ENCODE results near the gene MRPL2. TPM values are rescaled to one million over a fixed set of nuclear protein-coding genes. Genes with fewer than 3 reads are reported as not detected.

MRPL2 gene
- total RNA-seq, 4 donors from 2014 or later, result 19.0 to 37.9 (median 27.3) TPM

- intact Hi-C loops (cut with DNase I; ENCODE audit: low total_unique reads), result no loop called here
- WGBS, 2 donors, result 73 to 81% methylated on average over 6 of the region's 6 CpGs
- no peak for TF ChIP-seq CTCF (IDR thresholded peaks at IDR 0.05)
- TF ChIP-seq POLR2A (IDR thresholded peaks at IDR 0.05), result no peak
- no peak for DNase-seq (ENCODE audit: low spot score in 2 of 2)
- no peak overlapping the region for H3K4me3 ChIP-seq (ENCODE audit: low read depth, poor library complexity, severe bottlenecking)
Measured at GRCh38 chr6:43012364-43012763, 46.9 kb downstream of the MRPL2 start.

GRCh38 chr6:43011207-43011606 lies 48.0 kb downstream of the MRPL2 start:
- intact Hi-C loops (cut with DNase I; ENCODE audit: low total_unique reads), result no loop called here
- WGBS, 2 donors, result 76 to 83% methylated on average over 5 to 6 of the region's 6 CpGs
- TF ChIP-seq POLR2A (IDR thresholded peaks at IDR 0.05), result no peak
- TF ChIP-seq CTCF (IDR thresholded peaks at IDR 0.05), result no peak
- DNase-seq (ENCODE audit: low spot score in 2 of 2), result no peak
- H3K4me3 ChIP-seq (ENCODE audit: low read depth, poor library complexity, severe bottlenecking), result no peak overlapping the region

- no peak for TF ChIP-seq CTCF (IDR thresholded peaks at IDR 0.05)
- no peak for TF ChIP-seq POLR2A (IDR thresholded peaks at IDR 0.05)
- 67 to 70% methylated on average over 6 of the region's 6 CpGs for WGBS, 2 donors
- no peak overlapping the region for H3K4me3 ChIP-seq (ENCODE audit: low read depth, poor library complexity, severe bottlenecking)
- intact Hi-C loops (cut with DNase I; ENCODE audit: low total_unique reads), result no loop called here
- DNase-seq (ENCODE audit: low spot score in 2 of 2), result no peak
Measured at GRCh38 chr6:43009124-43009523, 50.1 kb downstream of the MRPL2 start.

- TF ChIP-seq POLR2A (IDR thresholded peaks at IDR 0.05), result no peak
- no peak for TF ChIP-seq CTCF (IDR thresholded peaks at IDR 0.05)
- WGBS, 2 donors, result 93 to 94% methylated on average over 9 of the region's 9 CpGs
- DNase-seq (ENCODE audit: low spot score in 2 of 2), result no peak
Measured at GRCh38 chr6:43007126-43007525, 52.1 kb downstream of the MRPL2 start.

GRCh38 chr6:43006251-43006650 lies 53.0 kb downstream of the MRPL2 start:
- H3K4me3 ChIP-seq (ENCODE audit: low read depth, poor library complexity, severe bottlenecking), result no peak overlapping the region
- DNase-seq (ENCODE audit: low spot score in 2 of 2), result no peak
- TF ChIP-seq CTCF (IDR thresholded peaks at IDR 0.05) (no peak), POLR2A (IDR thresholded peaks at IDR 0.05) (no peak)
- WGBS, 2 donors, result 94 to 96% methylated on average over 11 of the region's 11 CpGs
- intact Hi-C loops (cut with DNase I; ENCODE audit: low total_unique reads), result no loop called here

More at GRCh38 chr6:43007126-43007525, 52.1 kb downstream of the MRPL2 start:
- no peak overlapping the region for H3K4me3 ChIP-seq (ENCODE audit: low read depth, poor library complexity, severe bottlenecking)
- intact Hi-C loops (cut with DNase I; ENCODE audit: low total_unique reads), result no loop called here

- intact Hi-C loops (cut with DNase I; ENCODE audit: low total_unique reads), result no loop called here
- TF ChIP-seq POLR2A (IDR thresholded peaks at IDR 0.05), result no peak
- 90 to 92% methylated on average over 5 of the region's 5 CpGs for whole genome bisulfite sequencing, 2 donors
- H3K4me3 ChIP-seq (ENCODE audit: low read depth, poor library complexity, severe bottlenecking), result no peak overlapping the region
- no peak for DNase-seq (ENCODE audit: low spot score in 2 of 2)
Measured at GRCh38 chr6:43005844-43006243, 53.4 kb downstream of the MRPL2 start.

Other genes with a start within 250 kb of the MRPL2 start
- gene RPL7L1, start 179.8 kb downstream of the MRPL2 start, total RNA-seq, result 10 to 100 TPM; 73.4 to 95.9 (median 80.9) TPM
- gene PTCRA, start 143.4 kb downstream of the MRPL2 start, total RNA-seq, result not detected
- 10 to 100 TPM; 15.6 to 28.9 (median 19.7) TPM for gene CNPY3, start 130.0 kb downstream of the MRPL2 start, total RNA-seq
- 1 to 10 TPM in 1 of 4 donors, under 1 TPM in 3; 0.25 to 1.4 (median 0.60) TPM for gene GNMT, start 98.7 kb downstream of the MRPL2 start, total RNA-seq
- 10 to 100 TPM; 13.9 to 37.6 (median 25.7) TPM for gene PEX6, start 80.3 kb downstream of the MRPL2 start, total RNA-seq
- gene PPP2R5D, start 74.9 kb downstream of the MRPL2 start, total RNA-seq, result 10 to 100 TPM; 26.3 to 49.4 (median 40.8) TPM
- gene MEA1, start 45.5 kb downstream of the MRPL2 start, total RNA-seq, result 10 to 100 TPM; 59.5 to 99.9 (median 77.5) TPM
- gene KLHDC3, start 45.2 kb downstream of the MRPL2 start, total RNA-seq, result 10 to 100 TPM; 75.1 to 84.7 (median 79.6) TPM
- gene RRP36, start 37.8 kb downstream of the MRPL2 start, total RNA-seq, result 10 to 100 TPM; 38.5 to 61.9 (median 56.7) TPM
- gene CUL7, start 5.6 kb downstream of the MRPL2 start, total RNA-seq, result 10 to 100 TPM; 11.8 to 18.2 (median 13.6) TPM
- 10 to 100 TPM; 18.0 to 25.7 (median 21.3) TPM for gene KLC4, start 197 bp upstream of the MRPL2 start, total RNA-seq
- 10 to 100 TPM; 40.9 to 51.9 (median 49.7) TPM for gene PTK7, start 16.9 kb upstream of the MRPL2 start, total RNA-seq
- gene SRF, start 111.8 kb upstream of the MRPL2 start, total RNA-seq, result 10 to 100 TPM; 14.8 to 25.8 (median 25.5) TPM
- 10 to 100 TPM; 38.7 to 64.4 (median 47.4) TPM for gene CUL9, start 122.8 kb upstream of the MRPL2 start, total RNA-seq
- 10 to 100 TPM; 48.5 to 77.0 (median 61.2) TPM for gene DNPH1, start 170.0 kb upstream of the MRPL2 start, total RNA-seq
- under 1 TPM in 1 of 4 donors, not detected in 3; 0.08 TPM for gene TTBK1, start 184.0 kb upstream of the MRPL2 start, total RNA-seq
- gene SLC22A7, start 238.8 kb upstream of the MRPL2 start, total RNA-seq, result not detected
- 1 to 10 TPM in 1 of 4 donors, under 1 TPM in 1, not detected in 2; 0.30 to 4.5 TPM for gene CRIP3, start 249.4 kb upstream of the MRPL2 start, total RNA-seq